ENCODE measurements around the gene TREH.

- TF ChIP-seq CTCF (IDR thresholded peaks at IDR 0.05) (no peak), POLR2A (IDR thresholded peaks at IDR 0.05) (no peak)
These were observed 42.7 kb downstream of the TREH start for GRCh38 chr11:118636569-118637290.
